Psoas muscle (tissue), 8 donors: ENCODE measurements around the gene NOLC1. TPM values are rescaled to one million over a fixed set of nuclear protein-coding genes. Genes with fewer than 3 reads are reported as not detected.

Experiments used
- ATAC-seq, 4 donors: fragments of 200-7000 bp; cut with Tn5 transposase; one replicate each; pipeline ENCODE4 v1.9.1; 2020; ENCODE audit warnings: moderate library complexity in 3 of 4, mild to moderate bottlenecking in 2 of 4
- DNase-seq, 2 donors: peaks; one replicate each; pipeline ENCODE4 v3.0.0-alpha.2; 2020
- H3K27ac ChIP-seq: fragments of 200-600 bp; one replicate; pipeline ENCODE4 v1.8.0; 2022
- H3K27me3 ChIP-seq, 3 donors: fragments of 200-600 bp in 1 of 3; one replicate each; pipeline versions ENCODE4 v1.6.1 to v1.8.0; 2013 to 2022; ENCODE audit warnings: low read length in 2 of 3, mild to moderate bottlenecking in 2 of 3, moderate library complexity in 1 of 3; ENCODE audit not compliant: insufficient read depth in 3 of 3
- H3K36me3 ChIP-seq, 2 donors: fragments of 200-600 bp in 1 of 2; one replicate each; pipeline versions ENCODE4 v1.6.1 to v1.8.0; 2013 to 2022; ENCODE audit warnings: low read depth in 1 of 2, mild to moderate bottlenecking in 1 of 2, moderate library complexity in 1 of 2; ENCODE audit not compliant: insufficient read depth in 1 of 2
- H3K4me1 ChIP-seq: fragments of 200-600 bp; one replicate; pipeline ENCODE4 v1.8.0; 2022
- H3K4me3 ChIP-seq: fragments of 200-600 bp; one replicate; pipeline ENCODE4 v1.8.0; 2022; ENCODE audit warnings: mild to moderate bottlenecking
- H3K9me3 ChIP-seq: fragments of 200-600 bp; one replicate; pipeline ENCODE4 v1.8.0; 2022
- CTCF ChIP-seq: fragments of 200-600 bp; IDR thresholded peaks from one replicate; pipeline ENCODE4 v1.8.0; 2022; ENCODE audit warnings: antibody characterized with exemption
- WGBS, 3 donors: extraction: QIAGEN DNeasy Blood & Tissue Kit; methylation state at CpG; one replicate each; pipeline versions ENCODE4 v1.1.6 to v1.1.7; 2013; 5-methylcytosine and 5-hydroxymethylcytosine counted together
- intact Hi-C, 2 donors: fragments of 100-400 bp; cut with DNase I; formaldehyde crosslinking; loops; one replicate each; pipeline versions ENCODE4 v1.11.0 to v1.14.2; 2022
- polyA plus RNA-seq, 3 donors: library from polyadenylated mRNA; stranded (reverse); fragments of 200-250 nt; gene quantifications; one replicate each; pipeline ENCODE4 v1.2.3, GENCODE V29; 2013
- total RNA-seq, 4 donors: library from RNA; stranded (reverse); fragmentation: NEBNext Ultra II Directional in 2 of 4; extraction: Animal tissue kit (Norgen Biotek cat#: 25700) in 2 of 4; gene quantifications; one replicate each; pipeline versions ENCODE4 v1.2.1 to v1.2.4, GENCODE V29; 2021 to 2023
- donor health status: healthy with polysubstance abuse.
- donor health status: DM: no; HTN: no; CAD: no; lungs with moderate emphysema.
- donor health status: Bipolar disorder and iron deficiency.
- donor health status: healthy.
- donor health status: DM: yes; HTN: yes; CAD: no.
- donor health status: DM: no; HTN: no; CAD: no.
- donor health status: DM: no; HTN: no; CAD: no.
- donor health status: DM: yes; HTN: yes; CAD: no.

The NOLC1 gene
- total and polyA plus RNA-seq, 7 donors: 25.8 to 86.1 (median 57.6) TPM

DNA sequence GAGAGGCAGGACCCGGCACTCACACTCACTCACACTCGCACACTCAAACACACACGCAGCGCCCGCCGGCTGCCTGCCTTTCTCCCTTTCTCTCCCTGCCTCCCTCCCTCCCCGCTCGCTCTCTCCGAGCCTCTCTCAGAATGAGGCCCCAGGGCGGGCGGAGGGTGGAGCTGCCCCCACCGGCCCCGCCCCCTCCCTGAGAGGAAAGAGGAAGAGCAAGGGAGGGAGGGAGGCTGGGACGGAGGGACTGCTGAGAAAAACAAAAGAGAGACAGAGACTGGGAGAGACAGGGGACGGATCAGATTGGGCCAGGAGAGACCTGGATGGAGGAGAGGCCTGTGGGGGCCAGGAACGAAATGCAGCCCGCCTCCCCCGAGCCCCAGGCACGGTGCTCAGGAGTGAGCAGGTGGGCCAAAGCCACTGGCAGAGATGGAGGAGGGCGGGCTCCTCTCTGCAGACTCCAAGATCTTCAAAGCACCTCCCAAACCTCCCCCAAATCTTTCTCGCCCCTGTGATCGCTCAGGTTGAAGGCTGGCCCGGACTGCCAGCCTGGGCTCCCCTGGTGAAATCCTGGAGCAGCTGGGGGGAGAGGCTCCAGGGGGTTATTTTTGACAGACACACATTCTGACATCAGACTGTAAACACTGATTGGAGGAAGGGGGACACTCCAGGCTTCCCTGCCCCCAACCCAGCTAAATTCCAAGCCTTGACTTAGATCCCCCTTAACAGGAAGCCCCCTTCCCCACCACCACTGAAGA lies 37.1 kb upstream of the NOLC1 start:
- whole genome bisulfite sequencing, 3 donors: 1 to 3% (median 1%) methylated on average over 22 to 23 of the region's 23 CpGs
- DNase-seq: peak; percentile 90 to 93
- no peaks in the 10 kb centered on the region for H3K27me3 ChIP-seq
- H3K4me3 ChIP-seq: peak overlapping the region; percentile 83
- no peak for TF ChIP-seq CTCF
- no peaks in the 10 kb centered on the region for H3K9me3 ChIP-seq
- ATAC-seq: peak; percentile 79 to 85 (median 82)
- peak overlapping the region; percentile 92 for H3K27ac ChIP-seq
- peaks cover 6 to 18% of the 10 kb centered on the region in 2 donors for H3K36me3 ChIP-seq
- peaks cover 61% of the 10 kb centered on the region for H3K4me1 ChIP-seq
- intact Hi-C loops: no loop called here

GRCh38 chr10:102115775-102116174 lies 36.4 kb upstream of the NOLC1 start:
- TF ChIP-seq CTCF: no peak
- Histone ChIP-seq H3K27ac (peak overlapping the region; percentile 92), H3K36me3 (peaks cover 0 to 11% of the 10 kb centered on the region in 2 donors), H3K4me1 (peaks cover 61% of the 10 kb centered on the region), H3K4me3 (peak overlapping the region; percentile 83), H3K9me3 (no peaks in the 10 kb centered on the region), H3K27me3 (no peaks in the 10 kb centered on the region)
- WGBS, 3 donors: 3 to 8% (median 4%) methylated on average over 3 of the region's 3 CpGs
- intact Hi-C loops: no loop called here
- DNase-seq: no peak
- ATAC-seq: no peak

DNA sequence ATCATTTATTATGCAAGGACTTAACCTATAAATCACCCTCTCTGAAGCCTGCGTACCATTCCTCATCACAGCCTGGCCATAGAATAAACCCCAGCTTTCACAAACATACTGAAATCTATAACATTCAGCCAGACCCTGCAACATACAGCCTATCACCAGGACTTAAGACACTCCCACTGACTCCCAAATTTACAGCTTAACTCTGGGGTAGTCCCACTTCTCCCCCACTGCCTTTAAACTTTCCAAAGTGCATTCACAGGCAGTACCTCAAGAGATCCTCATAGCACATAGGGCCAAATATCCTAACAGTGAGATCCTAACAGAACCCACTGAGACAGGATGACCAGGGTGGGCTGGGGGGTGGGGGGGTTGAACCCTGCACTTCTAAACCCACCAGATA lies 35.5 kb upstream of the NOLC1 start:
- H3K27ac ChIP-seq: peak overlapping the region; percentile 92
- no peaks in the 10 kb centered on the region for H3K27me3 ChIP-seq
- 66 to 89% (median 79%) methylated on average over 1 of the region's 1 CpG for WGBS, 3 donors
- peaks cover 0 to 2% of the 10 kb centered on the region in 2 donors for H3K36me3 ChIP-seq
- H3K4me1 ChIP-seq: peaks cover 61% of the 10 kb centered on the region
- DNase-seq: no peak
- peak overlapping the region; percentile 87 for H3K4me3 ChIP-seq
- ATAC-seq: no peak
- no peaks in the 10 kb centered on the region for H3K9me3 ChIP-seq
- intact Hi-C loops: no loop called here
- no peak for TF ChIP-seq CTCF

- 8 to 11% (median 10%) methylated on average over 10 to 12 of the region's 12 CpGs for WGBS, 3 donors
- no peak for TF ChIP-seq CTCF
- Histone ChIP-seq H3K4me1 (peaks cover 57% of the 10 kb centered on the region), H3K36me3 (no peaks in the 10 kb centered on the region), H3K27me3 (no peaks in the 10 kb centered on the region), H3K27ac (peak overlapping the region; percentile 92), H3K9me3 (no peaks in the 10 kb centered on the region), H3K4me3 (peak overlapping the region; percentile 87)
- intact Hi-C loops: no loop called here
- DNase-seq (peak; percentile 78 to 91), ATAC-seq (peak; percentile 15 to 47 (median 36))
These were observed 34.6 kb upstream of the NOLC1 start for GRCh38 chr10:102117391-102118159.
